HG03280 (cell line): ENCODE results near the gene AMD1.

Experiments
- ATAC-seq: cut with Tn5 transposase; IDR thresholded peaks from one replicate; pipeline ENCODE4 v1.9.1; 2021; ENCODE audit warnings: mild to moderate bottlenecking, moderate library complexity; ENCODE audit not compliant: unreplicated experiment

AMD1 gene

GRCh38 chr6:110934381-110934898 is 59.9 kb downstream of the AMD1 start:
- ATAC-seq: no peak

DNA sequence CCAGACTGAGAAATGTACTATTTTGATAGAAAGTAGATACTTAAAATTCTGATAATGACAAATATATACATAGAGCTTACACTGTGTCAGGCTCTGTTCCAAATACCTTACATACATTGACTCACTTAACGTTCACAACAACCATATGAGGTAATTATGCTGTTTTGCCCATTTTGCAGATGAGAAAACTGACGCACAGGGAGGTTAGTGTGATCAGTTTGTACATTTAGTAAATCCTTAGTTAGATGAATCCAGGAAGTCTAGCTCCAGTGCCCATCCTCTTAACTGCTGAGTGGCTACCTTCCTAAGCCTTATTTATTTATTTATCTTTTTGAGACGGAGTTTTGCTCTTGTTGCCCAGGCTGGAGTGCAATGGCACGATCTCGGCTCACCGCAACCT is 60.6 kb downstream of the AMD1 start:
- no peak for ATAC-seq

GRCh38 chr6:110938171-110938570 is 63.6 kb downstream of the AMD1 start:
- no peak for ATAC-seq

DNA sequence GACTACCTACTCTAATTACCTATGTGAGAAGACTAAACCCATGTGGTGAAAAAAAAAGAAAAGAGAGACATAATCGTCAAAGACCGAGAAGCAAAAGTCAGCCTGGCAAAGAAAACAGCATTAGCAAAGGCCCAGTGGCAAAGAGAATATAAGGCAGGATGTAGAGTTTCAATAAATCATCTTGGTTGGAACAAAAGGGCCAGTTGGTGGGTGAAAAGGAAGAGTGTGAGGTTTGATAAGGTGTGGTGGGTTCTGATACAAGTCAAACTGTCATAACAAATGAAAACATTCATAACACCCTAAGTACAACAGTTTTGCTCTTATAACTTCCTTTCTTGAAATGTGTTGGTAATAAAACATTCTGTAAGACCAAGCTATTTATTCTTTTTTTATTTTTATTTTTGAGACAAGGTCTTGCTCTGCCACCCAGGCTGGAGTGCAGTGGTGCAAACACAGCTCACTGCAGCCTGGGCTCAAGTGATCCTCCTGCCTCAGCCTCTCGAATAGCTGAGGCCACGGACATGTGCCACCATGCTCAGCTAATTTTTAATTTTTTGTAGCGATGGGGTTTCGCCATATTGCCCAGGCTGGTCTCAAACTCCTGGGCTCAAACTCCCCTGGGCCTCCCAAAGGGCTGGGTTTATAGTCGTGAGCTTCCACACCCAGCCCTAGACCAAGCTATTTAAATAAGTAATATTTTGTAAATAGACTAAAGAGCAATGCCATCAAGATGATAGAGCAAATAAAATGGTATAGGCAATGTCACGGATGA is 65.0 kb downstream of the AMD1 start:
- ATAC-seq: no peak

DNA sequence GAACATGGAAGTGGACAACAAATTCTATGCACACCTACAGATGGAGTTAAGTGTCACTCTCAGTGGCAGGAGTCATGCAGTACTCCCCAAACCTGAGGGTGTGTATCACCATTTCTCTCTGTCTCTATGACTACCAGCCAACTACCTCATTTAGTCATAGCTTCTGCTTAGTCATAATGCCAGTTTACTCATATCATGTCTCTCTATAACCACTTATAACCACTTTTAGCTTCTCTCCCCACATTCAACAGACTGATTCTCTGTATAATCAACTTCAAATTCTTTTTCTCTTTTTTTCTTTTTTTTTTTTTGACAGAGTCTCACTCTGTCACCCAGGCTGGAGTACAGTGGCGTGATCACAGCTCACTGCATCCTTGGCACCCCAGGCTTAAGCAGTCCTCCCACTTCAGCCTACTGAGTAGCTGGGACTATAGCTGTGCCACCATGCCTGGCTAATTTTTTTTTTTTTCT is 70.1 kb downstream of the AMD1 start:
- peak; percentile 100 for ATAC-seq
